Stimulated activated CD8-positive, alpha-beta memory T cell treated with anti-CD3 and anti-CD28 coated beads, Interleukin-4, amount 100 ng/mL, for 24 hours (primary cell): ENCODE measurements around the gene DNAH12.
"Not testable (repeated sequence)": the region's sequence is repeated elsewhere in the genome, so short reads cannot be mapped to it uniquely, and the experiment has no call there.

Experiments used
- DNase-seq: peaks from one replicate; pipeline ENCODE4 v3.0.0-alpha.2; 2020; ENCODE audit warnings: low read depth

DNAH12 gene

DNA sequence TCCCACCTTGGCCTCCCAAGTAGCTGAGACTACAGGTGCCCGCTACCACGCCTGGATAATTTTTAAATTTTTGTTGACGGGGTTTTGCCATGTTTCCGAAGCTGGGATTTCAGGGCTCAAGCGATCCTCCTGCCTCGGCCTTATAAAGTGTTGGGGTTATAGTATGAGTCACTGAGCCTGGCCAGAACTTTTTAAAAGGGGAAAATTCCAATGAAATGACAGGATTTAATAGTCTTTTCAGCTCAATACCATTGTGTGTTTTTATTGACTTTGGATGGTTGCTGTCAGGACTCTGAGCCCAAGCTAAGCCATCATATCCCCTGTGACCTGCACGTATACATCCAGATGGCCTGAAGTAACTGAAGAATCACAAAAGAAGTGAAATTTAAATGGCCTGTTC, 240.6 kb downstream of the DNAH12 start:
- DNase-seq = not testable (repeated sequence)

DNA sequence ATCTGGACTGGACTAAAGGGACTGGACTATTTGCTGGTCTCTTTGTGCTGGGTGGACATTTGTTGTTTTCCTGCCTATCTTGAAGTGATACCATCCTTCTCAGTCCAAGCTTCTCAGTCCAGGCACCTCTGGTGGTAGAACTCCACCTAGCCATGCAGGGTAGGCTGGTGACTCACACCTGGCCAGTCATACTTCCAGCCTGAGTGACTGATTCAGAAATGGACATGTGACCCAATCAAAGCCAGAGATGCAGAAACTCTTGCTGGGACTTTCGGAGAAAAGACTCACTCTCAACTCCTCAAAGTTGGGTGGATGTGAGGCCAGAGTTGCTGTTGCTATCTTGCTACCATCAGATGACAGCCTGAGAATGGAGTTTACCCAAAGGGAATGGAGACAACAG, 246.1 kb downstream of the DNAH12 start:
- no peak for DNase-seq

DNA sequence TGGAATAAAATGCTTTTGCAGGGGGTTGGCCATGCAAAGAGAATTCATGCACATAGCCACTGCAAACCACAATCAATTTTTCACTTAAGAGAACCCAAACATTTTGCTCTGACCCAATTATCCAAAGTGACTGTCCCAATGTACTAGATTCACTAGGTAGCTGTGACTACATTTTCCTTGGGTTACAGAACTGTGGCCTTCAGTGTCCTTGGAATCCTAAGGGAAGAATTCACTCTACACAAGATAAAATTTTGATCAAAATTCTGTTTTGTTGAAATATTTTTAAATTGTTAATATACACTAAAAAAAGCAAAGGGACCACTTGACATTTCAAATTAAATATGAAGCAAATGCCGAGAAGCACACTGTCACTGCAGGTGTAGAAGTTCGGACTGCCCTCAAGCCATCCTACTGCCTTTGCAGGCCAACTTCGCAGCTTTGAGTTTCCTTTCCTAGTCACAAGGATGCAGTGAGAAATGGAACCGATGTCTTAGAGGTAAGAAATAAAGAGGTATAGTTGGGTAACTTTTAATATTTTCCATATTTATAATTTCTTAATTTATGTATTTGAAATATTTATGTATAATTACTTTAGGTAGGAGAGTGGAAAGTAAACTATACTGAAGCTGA, 251.1 kb downstream of the DNAH12 start:
- DNase-seq = no peak

DNA sequence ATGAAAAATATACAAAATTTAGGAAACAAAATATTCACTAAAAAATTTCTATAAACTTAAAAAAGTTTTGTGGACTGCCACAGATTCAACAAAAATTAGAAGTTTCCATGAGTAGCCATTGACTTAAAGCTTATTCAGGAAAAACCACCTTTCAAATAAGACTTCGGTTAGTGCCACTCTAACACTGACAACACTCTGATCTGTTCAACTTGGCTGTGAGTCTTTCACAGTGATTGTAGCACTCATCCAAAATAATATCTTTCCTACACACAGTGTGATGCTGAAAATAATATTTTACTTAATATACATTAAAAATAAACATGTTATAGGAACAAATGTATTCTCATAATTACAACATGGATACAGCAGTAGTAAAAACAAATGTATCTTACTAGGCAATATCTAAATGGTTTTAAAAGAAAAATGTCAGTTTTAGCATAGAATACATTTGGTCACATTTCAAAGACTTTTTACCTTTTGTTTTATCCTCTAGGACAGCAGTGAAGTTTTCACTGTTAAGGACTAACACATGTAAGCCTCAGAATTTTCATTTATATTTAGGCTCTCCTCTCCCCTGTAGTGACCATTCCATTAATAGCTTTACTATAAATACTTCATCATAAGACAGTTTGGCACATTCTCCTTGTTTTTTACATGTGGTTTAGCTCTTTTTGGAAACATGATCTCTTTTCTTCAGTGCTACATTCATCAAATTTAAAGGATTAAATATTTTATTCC, 251.8 kb downstream of the DNAH12 start, which contains the start of gene ASB14:
Gene ASB14, minus strand, starts transcription at position 527 of the 738 bp plus-strand sequence. CDS start 652 bp downstream, outside the sequence.
- no peak for DNase-seq

DNA sequence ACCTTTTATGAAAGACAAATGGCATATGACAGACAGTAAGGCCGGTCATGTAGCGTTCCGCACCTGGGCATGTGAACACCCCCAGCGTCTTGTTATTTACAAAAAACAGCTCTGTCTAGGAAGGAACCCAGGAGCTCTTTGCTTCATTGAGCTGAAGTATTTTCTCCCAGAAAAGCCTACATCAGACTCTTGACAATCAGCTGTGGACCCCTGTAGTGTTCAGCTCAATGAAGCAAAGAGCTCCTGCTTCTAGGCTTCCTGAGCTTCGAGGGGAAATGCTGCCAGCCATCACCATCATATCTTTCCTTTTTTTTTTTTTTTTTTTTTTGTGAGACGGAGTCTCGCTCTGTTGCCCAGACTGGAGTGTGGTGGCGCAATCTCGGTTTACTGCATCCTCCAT, 255.7 kb downstream of the DNAH12 start:
- no peak for DNase-seq

DNA sequence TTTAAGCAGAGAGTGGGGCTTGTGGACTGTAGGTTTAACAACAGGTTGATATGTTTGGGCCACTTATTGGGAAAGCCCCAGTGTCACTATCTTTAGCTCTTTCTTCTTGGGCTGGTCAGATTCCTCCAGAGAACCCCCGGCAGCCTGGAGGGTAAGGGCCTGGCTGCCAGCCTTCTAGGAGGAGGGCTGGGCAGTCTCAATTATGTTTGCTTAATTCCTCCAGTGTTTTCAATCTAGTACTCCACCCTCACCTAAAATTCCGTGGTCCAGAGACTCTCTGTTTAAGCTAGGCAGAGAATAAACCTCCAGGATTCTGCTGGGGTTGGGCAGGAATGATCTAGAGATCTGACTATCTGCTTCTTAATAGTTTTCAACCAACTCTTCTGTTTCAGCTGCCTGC, 256.9 kb downstream of the DNAH12 start:
- DNase-seq = no peak

DNA sequence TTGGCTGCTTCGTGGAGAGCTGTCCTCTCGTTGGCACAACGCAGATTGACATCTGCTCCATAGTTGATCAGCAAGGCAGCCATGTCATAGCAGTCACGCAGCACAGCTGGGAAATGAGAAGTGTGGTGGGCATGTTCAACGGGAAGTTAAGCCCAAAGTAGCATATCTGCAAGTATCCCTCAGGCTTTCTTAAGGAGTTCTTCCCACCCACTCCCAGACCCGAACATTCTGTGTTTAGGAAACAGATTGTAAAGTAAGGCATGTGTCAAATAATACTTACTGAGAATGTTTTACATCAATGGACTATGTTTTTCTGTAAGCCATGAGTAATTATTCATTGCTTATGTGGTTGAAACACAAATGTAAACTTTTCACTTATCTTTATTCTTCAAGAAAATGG, 260.8 kb downstream of the DNAH12 start:
- DNase-seq = no peak

DNA sequence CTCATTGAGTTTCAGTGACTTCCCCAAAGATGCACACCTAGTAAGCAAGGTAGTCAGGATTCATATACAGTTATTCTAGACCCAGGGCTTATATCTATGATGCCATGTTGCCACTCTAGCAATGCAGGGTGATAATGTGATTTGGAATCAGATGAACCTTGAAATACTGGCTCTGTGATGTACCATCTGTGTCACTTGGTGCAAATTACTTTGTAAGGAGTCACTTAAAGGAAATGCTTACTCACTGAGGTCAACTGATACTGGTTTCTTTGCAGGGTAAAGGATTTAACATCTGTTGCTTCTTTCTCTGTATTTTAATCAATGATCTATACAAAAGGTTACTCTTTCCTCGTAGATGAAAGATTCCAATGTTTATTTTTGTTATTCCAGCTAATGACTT, 262.4 kb downstream of the DNAH12 start:
- no peak for DNase-seq

DNA sequence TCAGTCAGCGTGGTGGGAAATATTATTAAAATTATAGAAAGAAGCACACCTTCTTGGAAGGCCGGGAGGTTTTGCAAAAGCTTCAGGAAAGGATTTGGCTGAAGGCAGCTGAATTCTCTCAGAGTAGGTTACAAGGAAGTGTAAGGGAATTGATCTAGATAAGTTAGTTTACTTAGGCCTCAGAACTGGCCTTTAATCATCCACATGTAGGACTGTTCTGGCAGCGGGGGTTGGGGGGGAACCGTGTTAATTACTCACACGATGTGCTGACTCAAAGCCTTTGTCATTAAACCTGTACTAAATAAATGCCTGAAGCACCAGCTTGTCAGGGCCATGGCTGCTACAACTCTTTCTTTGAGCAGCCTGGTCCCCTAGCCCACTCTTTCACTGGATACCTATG, 264.5 kb downstream of the DNAH12 start:
- DNase-seq = no peak

DNA sequence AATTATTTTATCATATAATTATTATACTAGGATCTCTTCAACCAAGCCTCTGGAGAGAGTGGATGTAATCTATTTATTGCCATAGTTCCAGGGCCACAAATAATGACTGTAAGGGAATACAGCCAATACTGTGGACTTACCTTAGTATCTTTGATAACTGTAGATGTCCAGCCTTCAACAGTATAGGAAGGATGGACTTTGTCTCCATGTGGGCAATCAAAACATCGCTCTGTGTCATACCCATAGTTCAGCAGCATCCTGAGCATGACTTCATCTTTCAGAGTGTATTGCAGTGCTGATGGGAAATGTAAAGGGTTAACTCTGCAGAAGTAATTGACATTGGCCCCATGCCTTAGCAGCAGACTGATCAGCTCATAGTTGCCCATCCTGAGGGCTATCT, 265.9 kb downstream of the DNAH12 start:
- DNase-seq = no peak

DNA sequence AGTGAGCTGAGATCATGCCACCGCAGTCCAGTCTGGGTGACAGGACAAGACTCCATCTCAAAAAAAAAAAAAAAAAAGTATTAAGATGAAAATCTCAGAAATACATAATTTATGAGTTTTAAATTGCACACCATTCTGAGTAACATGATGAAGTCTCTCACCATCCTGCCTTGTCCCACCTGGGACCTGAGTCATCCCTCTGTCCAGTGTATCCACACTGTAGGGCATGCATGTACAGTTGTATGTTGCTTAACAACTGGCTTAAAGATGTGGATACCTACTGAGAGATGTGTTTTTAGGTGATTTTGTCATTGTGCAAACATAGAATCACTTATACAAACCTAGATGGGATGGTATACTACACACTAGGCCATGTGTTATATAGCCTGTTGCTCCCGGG, 268.8 kb downstream of the DNAH12 start:
- no peak for DNase-seq

DNA sequence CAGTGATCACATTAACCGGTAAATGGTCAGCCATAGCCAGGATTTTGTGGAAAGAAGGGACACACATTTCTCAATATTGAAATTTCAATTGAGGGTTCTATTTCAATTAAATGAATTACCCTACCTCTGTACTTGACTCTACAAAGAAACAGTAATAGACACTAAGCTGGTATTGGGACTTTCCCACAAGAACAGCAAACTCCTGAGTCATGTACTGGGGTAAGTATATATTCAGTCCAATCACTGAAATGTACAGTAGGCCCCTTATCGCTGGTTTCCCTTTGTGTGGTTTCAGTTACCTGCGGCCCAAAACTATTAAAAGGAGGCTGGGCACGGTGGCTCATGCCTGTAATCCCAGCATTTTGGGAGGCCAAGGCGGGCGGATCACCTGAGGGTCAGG, 269.3 kb downstream of the DNAH12 start:
- no peak for DNase-seq

DNA sequence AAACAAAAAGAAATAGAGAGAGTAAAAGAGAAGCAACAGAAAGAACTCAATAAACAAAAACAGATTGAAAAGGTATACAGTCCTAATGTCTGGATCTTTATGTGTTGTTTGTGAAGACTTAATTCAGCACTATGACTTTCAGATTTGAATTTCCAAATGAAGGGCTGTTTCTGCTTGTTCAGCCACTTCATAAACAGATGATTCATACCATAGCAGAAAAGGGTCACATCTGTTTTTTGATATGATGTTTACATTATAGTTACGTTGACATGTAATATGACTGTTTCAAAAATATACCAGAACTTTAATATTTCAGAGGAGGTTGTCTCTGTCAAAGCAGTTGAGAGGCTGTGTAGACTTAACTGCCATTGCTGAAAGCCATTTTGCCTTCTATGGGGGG, 275.7 kb downstream of the DNAH12 start:
- DNase-seq = no peak

DNA sequence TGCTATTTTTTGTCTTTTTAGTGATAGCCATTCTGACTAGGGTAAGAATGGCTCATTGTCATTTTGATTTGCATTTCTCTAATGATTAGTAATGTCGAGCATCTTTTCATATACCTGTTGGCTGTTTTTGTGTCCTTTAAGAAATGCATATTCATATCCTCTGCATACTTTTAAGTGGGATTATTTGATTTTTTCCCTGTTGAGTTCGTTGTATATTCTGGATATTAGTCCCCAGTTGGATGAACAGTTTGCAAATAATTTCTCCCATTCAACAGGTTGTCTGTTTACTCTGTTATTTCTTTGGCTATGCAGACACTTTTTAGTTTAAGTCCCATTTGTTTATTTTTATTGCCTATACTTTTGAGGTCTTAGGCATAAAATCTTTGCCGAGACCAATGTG, 282.2 kb downstream of the DNAH12 start:
- DNase-seq = no peak

DNA sequence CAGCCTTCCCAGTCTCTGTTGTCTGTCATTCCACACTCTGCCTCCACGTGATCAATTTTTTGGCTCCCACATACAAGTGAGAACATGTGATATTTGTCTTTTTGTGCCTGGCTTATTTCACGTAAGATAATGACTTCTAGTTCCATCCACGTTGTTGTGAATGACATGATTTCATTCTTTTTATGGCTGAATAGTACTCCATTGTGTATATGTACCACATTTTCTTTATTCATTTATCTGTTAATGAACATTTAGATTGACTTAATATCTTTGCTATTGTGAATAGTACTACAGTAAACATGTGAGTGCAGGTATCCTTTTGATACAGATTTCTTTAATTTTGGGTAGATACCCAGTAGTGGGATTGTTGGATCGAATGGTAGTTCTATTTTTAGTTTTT, 283.0 kb downstream of the DNAH12 start:
- DNase-seq = no peak

DNA sequence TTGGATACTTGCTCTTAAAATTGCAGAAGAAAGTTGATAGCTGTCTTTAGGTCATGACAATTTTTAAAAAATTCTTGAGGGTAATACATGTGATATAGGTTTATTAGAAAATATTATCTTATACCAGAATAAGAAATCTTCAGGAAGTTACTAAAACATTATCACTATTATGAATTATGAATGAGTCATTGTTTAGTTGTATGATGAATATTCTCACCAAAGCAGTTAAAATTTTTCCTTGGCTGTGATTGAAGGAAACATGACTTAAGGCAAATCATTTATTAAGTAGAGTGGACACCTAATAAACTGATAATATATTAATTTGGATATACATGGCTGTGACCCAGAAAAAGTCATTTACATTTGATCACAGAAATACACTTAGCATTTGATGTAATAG, 286.5 kb downstream of the DNAH12 start:
- DNase-seq = no peak

DNA sequence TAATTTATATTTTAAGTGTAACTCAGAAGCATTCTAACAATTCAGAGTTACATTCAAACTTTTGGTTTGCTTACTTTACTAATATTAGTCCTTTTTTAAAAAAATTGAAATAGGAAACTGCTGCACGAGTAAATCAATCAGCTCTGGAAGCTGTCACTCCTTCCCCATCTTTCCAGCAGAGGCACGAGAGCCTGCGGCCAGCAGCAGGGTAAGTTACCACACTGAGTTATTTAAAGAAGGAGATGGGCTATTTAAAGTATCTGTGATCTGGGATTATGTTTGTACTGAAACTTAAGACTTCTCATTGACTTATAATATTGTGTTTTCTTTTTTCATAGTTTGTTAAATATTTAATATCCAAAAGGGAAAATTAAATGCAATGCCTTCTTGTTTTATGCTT, 287.3 kb downstream of the DNAH12 start:
- DNase-seq = no peak

DNA sequence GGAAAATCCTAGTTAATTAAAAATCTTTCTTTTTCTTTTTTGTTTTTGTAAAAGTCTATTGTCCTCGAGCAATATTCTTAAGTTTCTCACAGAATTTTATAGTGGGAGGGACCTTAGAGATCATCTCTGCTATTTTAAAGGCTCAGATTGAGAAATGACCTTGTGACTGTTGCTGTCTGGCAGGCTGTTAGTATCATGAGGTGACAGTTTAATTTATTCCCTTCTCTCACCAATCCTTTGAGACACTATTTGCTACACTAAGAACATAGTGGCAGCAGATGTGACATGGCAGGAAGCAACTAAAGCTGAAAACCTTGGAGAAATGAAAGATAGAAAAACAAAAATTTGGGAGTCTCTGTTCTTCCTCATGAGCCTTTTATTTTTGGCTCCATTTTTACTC, 291.7 kb downstream of the DNAH12 start:
- DNase-seq = no peak

DNA sequence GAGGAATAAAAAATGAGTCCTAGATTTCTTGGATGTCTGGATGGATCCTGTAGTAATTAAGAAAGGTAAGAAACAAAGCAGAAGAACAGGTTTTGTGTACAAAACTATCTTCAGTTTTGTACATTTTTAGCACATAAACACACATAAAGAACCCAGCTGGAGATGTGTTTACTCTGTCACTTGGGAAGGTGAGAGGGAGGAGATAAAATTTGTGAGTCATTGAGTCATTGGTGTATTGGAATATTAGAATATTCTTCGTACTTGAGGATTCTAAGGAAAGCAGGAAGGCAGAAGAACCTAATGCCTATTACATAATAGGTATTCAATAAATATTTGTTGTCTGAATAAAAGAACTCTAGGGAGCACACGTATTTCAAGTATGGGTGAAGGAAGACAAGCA, 299.2 kb downstream of the DNAH12 start:
- no peak for DNase-seq
